Breast epithelium (tissue), 4 donors: ENCODE measurements around the gene RWDD1. TPM values are rescaled to one million over a fixed set of nuclear protein-coding genes. Genes with fewer than 3 reads are reported as not detected.

Experiments used
- DNase-seq, 2 donors: peaks; one replicate each; pipeline ENCODE4 v3.0.0-alpha.2; 2019; ENCODE audit warnings: low spot score in 2 of 2
- H3K27ac ChIP-seq, 2 donors: fragments of 200-600 bp; sonication (generic) in 1 of 2; one replicate each; pipeline ENCODE4 v1.5.1; 2016 to 2019; ENCODE audit warnings: mild to moderate bottlenecking in 1 of 2
- H3K27me3 ChIP-seq, 2 donors: fragments of 200-600 bp; sonication (generic) in 1 of 2; one replicate each; pipeline versions ENCODE4 v1.5.1 to v1.6.0; 2017 to 2019; ENCODE audit warnings: control low read depth in 1 of 2, mild to moderate bottlenecking in 1 of 2
- H3K36me3 ChIP-seq: fragments of 200-600 bp; one replicate; pipeline ENCODE4 v1.5.1; 2019
- H3K4me1 ChIP-seq, 2 donors: fragments of 200-600 bp; sonication (generic); one replicate each; pipeline ENCODE4 v1.5.1; 2016 to 2019; ENCODE audit warnings: control low read depth in 1 of 2
- H3K4me3 ChIP-seq, 3 donors: fragments of 200-600 bp; sonication (generic); 1 replicate in 2 of 3; 2 replicates in 1 of 3; pipeline ENCODE4 v1.5.1; 2016 to 2019; ENCODE audit warnings: mild to moderate bottlenecking in 3 of 3, moderate library complexity in 2 of 3
- H3K9me3 ChIP-seq, 2 donors: fragments of 200-600 bp; sonication (generic) in 1 of 2; one replicate each; pipeline ENCODE4 v1.5.1; 2016 to 2019; ENCODE audit warnings: control low read depth in 1 of 2
- CTCF ChIP-seq, 3 donors: fragments of 450-650 bp; IDR thresholded peaks; one replicate each; pipeline ENCODE4 v1.5.1; 2016 to 2017; ENCODE audit warnings: antibody characterized with exemption in 3 of 3, mild to moderate bottlenecking in 3 of 3, moderate library complexity in 3 of 3
- POLR2A ChIP-seq: fragments of 450-650 bp; IDR thresholded peaks from one replicate; pipeline ENCODE4 v1.6.1; 2016; ENCODE audit warnings: antibody characterized with exemption, mild to moderate bottlenecking, moderate library complexity
- POLR2AphosphoS5 ChIP-seq, 3 donors: sonication (generic); formaldehyde crosslinking; IDR thresholded peaks; one replicate each; pipeline ENCODE4 v1.6.1; 2017; ENCODE audit warnings: antibody characterized with exemption in 3 of 3
- intact Hi-C: fragments of 100-400 bp; cut with DNase I; formaldehyde crosslinking; loops from one replicate; pipeline ENCODE4 v1.15.1; 2023; ENCODE audit warnings: low total_unique reads
- total RNA-seq, 3 donors: library from RNA; depleted of rRNA; stranded (reverse); fragments of >200 nt; gene quantifications; one replicate each; pipeline ENCODE4 v1.1.0, GENCODE V29; 2016

RWDD1 gene
- total RNA-seq: 10 to 100 TPM; 28.0 to 48.2 (median 39.0) TPM

DNA sequence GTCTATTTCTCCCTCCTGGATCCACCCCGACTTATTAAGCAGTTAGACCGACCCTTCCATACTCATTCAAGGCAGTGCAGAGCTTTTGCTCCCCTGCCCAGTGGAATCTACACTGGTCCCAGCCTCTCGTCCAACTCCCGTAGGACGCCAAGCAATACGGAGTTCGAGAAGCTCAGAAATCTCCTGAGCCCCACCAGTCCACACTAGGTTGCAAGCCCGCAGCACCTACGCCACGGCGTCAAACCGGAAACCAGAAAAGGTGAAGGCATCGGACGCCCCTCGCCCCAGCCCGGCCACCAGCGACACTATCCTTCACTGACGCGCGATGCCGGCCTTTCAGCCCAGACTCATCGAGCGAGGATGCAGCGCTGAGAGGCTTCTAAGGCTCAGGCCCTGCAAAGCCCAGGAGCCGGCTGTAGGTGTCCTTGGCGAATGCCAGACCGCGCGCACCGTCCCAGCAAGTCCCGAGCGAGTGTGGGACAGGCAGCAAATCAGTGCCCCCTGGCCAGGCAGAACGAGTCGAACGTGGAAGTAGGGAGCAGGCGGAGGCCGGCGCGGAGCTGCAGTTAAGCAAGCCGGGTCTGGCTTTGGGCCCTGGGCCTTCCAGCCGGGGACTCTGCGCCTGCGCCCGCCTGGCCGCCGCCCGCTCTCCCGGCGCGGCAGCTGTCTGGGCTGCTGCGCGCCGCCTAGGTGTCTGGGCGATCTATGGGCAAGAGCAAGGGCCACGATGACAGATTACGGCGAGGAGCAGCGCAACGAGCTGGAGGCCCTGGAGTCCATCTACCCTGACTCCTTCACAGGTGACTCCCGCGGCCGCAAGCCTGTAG, at the start of gene RWDD1:
Gene RWDD1 (plus strand): TSS at position 649 of the 827 bp plus-strand sequence. CDS start 79 bp downstream, at position 728.
- Histone ChIP-seq H3K4me1 (peaks cover 0 to 13% of the 10 kb centered on the region in 2 donors), H3K36me3 (no peaks in the 10 kb centered on the region), H3K27me3 (no peaks in the 10 kb centered on the region), H3K4me3 (peak within 1 kb of the TSS; percentile 86 to 91 (median 87)), H3K9me3 (no peaks in the 10 kb centered on the region), H3K27ac (peak within 1 kb of the TSS; percentile 93 to 96)
- intact Hi-C loops: no loop called here
- TF ChIP-seq POLR2A (peak; percentile 21), CTCF (IDR thresholded peaks at IDR 0.05) (peak in 1 of 3 donors; percentile 25), POLR2AphosphoS5 (IDR thresholded peaks at IDR 0.05) (peak in 2 of 3 donors; percentile 73 to 84)
- DNase-seq: peak; percentile 97

DNA sequence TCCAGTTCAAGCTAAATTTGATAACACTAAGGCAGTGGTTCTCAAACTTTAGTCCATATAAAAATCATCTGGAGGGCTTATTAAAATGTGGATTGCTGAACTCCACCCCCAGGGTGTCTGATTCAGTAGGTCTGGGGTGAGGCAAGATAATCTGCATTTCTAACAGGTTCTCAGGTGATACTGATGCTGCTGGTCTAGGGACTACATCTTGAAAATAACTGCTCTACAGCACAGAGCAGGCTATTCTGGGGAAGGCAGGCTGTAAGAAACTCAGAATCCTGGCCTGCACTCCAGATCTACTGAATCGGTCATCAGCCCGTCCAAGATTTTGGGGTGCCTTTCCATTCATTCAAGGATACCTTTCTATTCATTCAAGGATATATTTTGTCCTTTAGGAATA, 48.4 kb upstream of the RWDD1 start:
- no peak for TF ChIP-seq POLR2AphosphoS5 (IDR thresholded peaks at IDR 0.05)
- TF ChIP-seq POLR2A: no peak
- no peak for TF ChIP-seq CTCF (IDR thresholded peaks at IDR 0.05)
- Histone ChIP-seq H3K36me3 (no peaks in the 10 kb centered on the region), H3K27me3 (no peaks in the 10 kb centered on the region), H3K9me3 (no peaks in the 10 kb centered on the region), H3K4me3 (no peak overlapping the region), H3K27ac (no peak overlapping the region), H3K4me1 (no peaks in the 10 kb centered on the region)
- intact Hi-C loops: loop anchor here (1.0 to 10.0 kb wide), 2 partner anchors 8 to 1452 kb away; no protein-coding TSS in a partner anchor
- DNase-seq: no peak

GRCh38 chr6:116524236-116524635, 47.1 kb upstream of the RWDD1 start:
- Histone ChIP-seq H3K27me3 (no peaks in the 10 kb centered on the region), H3K4me3 (no peak overlapping the region), H3K9me3 (no peaks in the 10 kb centered on the region), H3K36me3 (no peaks in the 10 kb centered on the region), H3K27ac (no peak overlapping the region), H3K4me1 (no peaks in the 10 kb centered on the region)
- intact Hi-C loops: loop anchor here (10.0 kb wide), 1 partner anchor 1451 kb away; no protein-coding TSS in a partner anchor
- TF ChIP-seq CTCF (IDR thresholded peaks at IDR 0.05) (no peak), POLR2A (no peak), POLR2AphosphoS5 (IDR thresholded peaks at IDR 0.05) (no peak)
- DNase-seq: no peak

DNA sequence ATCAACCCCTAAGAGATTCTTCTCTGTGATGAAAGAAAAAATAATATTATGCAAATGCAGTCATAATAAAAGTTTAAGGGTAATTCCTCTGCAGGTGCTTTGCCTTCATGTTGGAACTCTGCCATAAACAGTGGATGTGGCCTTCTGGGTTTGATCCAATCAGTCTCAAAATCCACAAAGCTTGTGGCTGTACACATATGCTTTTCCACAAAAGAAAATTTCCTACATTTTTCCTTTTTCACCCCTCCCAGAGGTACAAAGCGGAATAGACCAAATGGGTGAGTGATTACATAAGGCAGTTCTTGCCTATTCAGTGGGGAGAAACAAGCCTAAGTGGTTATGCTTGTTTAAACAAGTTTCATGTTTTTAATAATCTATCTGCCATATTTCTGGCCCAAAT, 43.2 kb upstream of the RWDD1 start:
- H3K36me3 ChIP-seq: no peaks in the 10 kb centered on the region
- TF ChIP-seq POLR2AphosphoS5 (IDR thresholded peaks at IDR 0.05): no peak
- TF ChIP-seq CTCF (IDR thresholded peaks at IDR 0.05): no peak
- no peak for TF ChIP-seq POLR2A
- no peaks in the 10 kb centered on the region for H3K4me1 ChIP-seq
- H3K27me3 ChIP-seq: no peaks in the 10 kb centered on the region
- no peaks in the 10 kb centered on the region for H3K9me3 ChIP-seq
- intact Hi-C loops: loop anchor here (10.0 kb wide), 1 partner anchor 1447 kb away; no protein-coding TSS in a partner anchor
- H3K27ac ChIP-seq: no peak overlapping the region
- DNase-seq: no peak
- H3K4me3 ChIP-seq: no peak overlapping the region

GRCh38 chr6:116528780-116529179, 42.5 kb upstream of the RWDD1 start:
- TF ChIP-seq POLR2A (no peak), CTCF (IDR thresholded peaks at IDR 0.05) (no peak), POLR2AphosphoS5 (IDR thresholded peaks at IDR 0.05) (no peak)
- Histone ChIP-seq H3K4me1 (no peaks in the 10 kb centered on the region), H3K27me3 (no peaks in the 10 kb centered on the region), H3K4me3 (no peak overlapping the region), H3K36me3 (no peaks in the 10 kb centered on the region), H3K27ac (no peak overlapping the region), H3K9me3 (no peaks in the 10 kb centered on the region)
- intact Hi-C loops: loop anchor here (10.0 kb wide), 1 partner anchor 1446 kb away; no protein-coding TSS in a partner anchor
- DNase-seq: no peak
